Measurements from ENCODE around the gene FAM149B1. TPM values are rescaled to one million over a fixed set of nuclear protein-coding genes. Genes with fewer than 3 reads are reported as not detected.

FAM149B1 gene
- total RNA-seq (2022) (22.8 and 27.7 TPM in 2 replicates), Bru-seq, nascent RNA (percentile 63 among the genes with signal in this experiment), BruChase-seq, experiment 1, labeled RNA remaining after a 6-hour chase (percentile 56 among the genes with signal in this experiment), BruChase-seq, experiment 2, labeled RNA remaining after a 2-hour chase (percentile 64 among the genes with signal in this experiment)
- long read RNA-seq, full-length matches to known transcripts, result 1 of 11 reads
- long read RNA-seq, partial matches to known transcripts, result 3 of 11 reads
- long read RNA-seq, other reads (novel, unspliced or antisense), result 7 of 11 reads

GRCh38 chr10:73167783-73168464 is at the start of gene FAM149B1, which contains the start of gene ECD:
Gene FAM149B1, plus strand, starts transcription at chr10:73168119. Its CDS starts 221 bp downstream, at chr10:73168340.
Gene ECD, minus strand, starts transcription at chr10:73168008. Its CDS starts 4,071 bp downstream, at chr10:73163937.
- BruUV-seq (replicated peaks), result no TSS peak
- DNase-seq (ENCODE audit: unreplicated experiment), result peak; percentile 93
- ChIA-PET POLR2A (interaction anchor here (0.6 to 4.4 kb wide), 17 partner anchors 9 to 345 kb away, joined by 3 to 44 read pairs (median 4); partner anchors contain the start of genes DNAJC9, MRPS16, NUDT13 and P4HA1), CTCF (interaction anchor here (0.7 to 3.1 kb wide), 4 partner anchors 9 to 90 kb away, joined by 4 to 13 read pairs (median 6); partner anchors contain the start of gene P4HA1)
- intact Hi-C loops (cut with micrococcal nuclease), result no loop called here
- Mint-ChIP-seq H3K4me3 (ENCODE audit: unreplicated experiment) (peak within 1 kb of the TSS; percentile 92), H3K27ac (ENCODE audit: low read depth, unreplicated experiment) (peak within 1 kb of the TSS; percentile 99), H3K36me3 (ENCODE audit: insufficient read depth, unreplicated experiment) (peaks cover 16% of the 10 kb centered on the region), H3K4me1 (ENCODE audit: insufficient read depth, unreplicated experiment) (peaks cover 20% of the 10 kb centered on the region), H3K27me3 (ENCODE audit: insufficient read depth, unreplicated experiment) (no peaks in the 10 kb centered on the region), H3K9me3 (ENCODE audit: unreplicated experiment) (no peaks in the 10 kb centered on the region)
- TF ChIP-seq, protein P1, sequence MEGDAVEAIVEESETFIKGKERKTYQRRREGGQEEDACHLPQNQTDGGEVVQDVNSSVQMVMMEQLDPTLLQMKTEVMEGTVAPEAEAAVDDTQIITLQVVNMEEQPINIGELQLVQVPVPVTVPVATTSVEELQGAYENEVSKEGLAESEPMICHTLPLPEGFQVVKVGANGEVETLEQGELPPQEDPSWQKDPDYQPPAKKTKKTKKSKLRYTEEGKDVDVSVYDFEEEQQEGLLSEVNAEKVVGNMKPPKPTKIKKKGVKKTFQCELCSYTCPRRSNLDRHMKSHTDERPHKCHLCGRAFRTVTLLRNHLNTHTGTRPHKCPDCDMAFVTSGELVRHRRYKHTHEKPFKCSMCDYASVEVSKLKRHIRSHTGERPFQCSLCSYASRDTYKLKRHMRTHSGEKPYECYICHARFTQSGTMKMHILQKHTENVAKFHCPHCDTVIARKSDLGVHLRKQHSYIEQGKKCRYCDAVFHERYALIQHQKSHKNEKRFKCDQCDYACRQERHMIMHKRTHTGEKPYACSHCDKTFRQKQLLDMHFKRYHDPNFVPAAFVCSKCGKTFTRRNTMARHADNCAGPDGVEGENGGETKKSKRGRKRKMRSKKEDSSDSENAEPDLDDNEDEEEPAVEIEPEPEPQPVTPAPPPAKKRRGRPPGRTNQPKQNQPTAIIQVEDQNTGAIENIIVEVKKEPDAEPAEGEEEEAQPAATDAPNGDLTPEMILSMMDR (IDR thresholded peaks at IDR 0.05; ENCODE audit: unreplicated experiment), result no peak

DNA sequence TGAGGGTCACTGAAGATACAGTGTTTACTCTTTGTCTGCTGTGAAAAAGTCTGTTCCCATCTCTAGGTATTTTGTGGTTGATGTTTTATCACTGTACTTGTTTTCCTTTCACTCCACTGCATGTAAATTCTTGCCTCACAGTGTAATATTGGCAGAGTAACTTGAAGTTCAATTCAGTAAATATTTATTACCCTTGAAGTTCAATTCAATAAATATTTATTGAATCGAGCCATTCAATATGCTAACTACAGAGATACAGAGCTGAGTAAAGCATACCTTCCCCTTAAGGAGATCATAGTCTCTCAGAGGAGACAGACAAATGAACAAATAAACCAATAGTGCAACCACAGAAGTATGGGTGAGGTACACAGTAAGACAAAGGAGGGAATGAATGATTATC is 48.5 kb upstream of the FAM149B1 start:
- no peak for DNase-seq (ENCODE audit: unreplicated experiment)
- TF ChIP-seq, protein P1 (IDR thresholded peaks at IDR 0.05; ENCODE audit: unreplicated experiment), result no peak
- peak overlapping the region; percentile 14 for H3K27ac Mint-ChIP-seq (ENCODE audit: low read depth, unreplicated experiment)
- CTCF ChIA-PET, result no interaction called here
- H3K27me3 Mint-ChIP-seq (ENCODE audit: insufficient read depth, unreplicated experiment), result no peaks in the 10 kb centered on the region
- BruUV-seq (replicated peaks), result no TSS peak
- H3K36me3 Mint-ChIP-seq (ENCODE audit: insufficient read depth, unreplicated experiment), result peaks cover 28% of the 10 kb centered on the region
- H3K4me1 Mint-ChIP-seq (ENCODE audit: insufficient read depth, unreplicated experiment), result peaks cover 5% of the 10 kb centered on the region
- POLR2A ChIA-PET, result interaction anchor here (7.8 kb wide), 1 partner anchor 24 kb away, joined by 64 read pairs; the partner anchor contains the start of gene P4HA1
- no peak overlapping the region for H3K4me3 Mint-ChIP-seq (ENCODE audit: unreplicated experiment)
- intact Hi-C loops (cut with micrococcal nuclease), result no loop called here
- H3K9me3 Mint-ChIP-seq (ENCODE audit: unreplicated experiment), result no peaks in the 10 kb centered on the region

DNA sequence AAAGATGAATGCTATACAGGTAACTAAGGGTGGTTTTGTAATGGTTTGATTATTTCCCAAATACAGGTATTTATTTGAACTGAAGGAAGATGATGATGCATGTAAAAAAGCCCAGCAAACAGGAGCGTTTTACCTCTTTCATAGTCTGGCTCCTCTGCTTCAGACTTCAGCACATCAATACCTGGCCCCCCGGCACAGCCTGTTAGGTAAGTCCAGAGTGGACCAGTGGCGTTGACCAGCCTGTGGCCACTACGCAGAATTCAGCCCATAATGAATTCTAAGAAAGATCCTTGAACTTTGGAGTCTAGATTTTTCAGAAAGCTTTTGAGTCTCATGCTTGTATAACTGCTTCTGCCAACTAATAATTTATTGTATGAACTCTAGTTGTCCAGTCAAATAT is 48.0 kb upstream of the FAM149B1 start:
- TF ChIP-seq, protein P1 (IDR thresholded peaks at IDR 0.05; ENCODE audit: unreplicated experiment), result no peak
- ChIA-PET CTCF (no interaction called here), POLR2A (interaction anchor here (7.8 kb wide), 1 partner anchor 24 kb away, joined by 64 read pairs; the partner anchor contains the start of gene P4HA1)
- H3K27ac Mint-ChIP-seq (ENCODE audit: low read depth, unreplicated experiment), result peak overlapping the region; percentile 14
- no peak overlapping the region for H3K4me3 Mint-ChIP-seq (ENCODE audit: unreplicated experiment)
- intact Hi-C loops (cut with micrococcal nuclease), result no loop called here
- BruUV-seq (replicated peaks), result no TSS peak
- H3K9me3 Mint-ChIP-seq (ENCODE audit: unreplicated experiment), result no peaks in the 10 kb centered on the region
- H3K4me1 Mint-ChIP-seq (ENCODE audit: insufficient read depth, unreplicated experiment), result peaks cover 5% of the 10 kb centered on the region
- no peaks in the 10 kb centered on the region for H3K27me3 Mint-ChIP-seq (ENCODE audit: insufficient read depth, unreplicated experiment)
- DNase-seq (ENCODE audit: unreplicated experiment), result no peak
- H3K36me3 Mint-ChIP-seq (ENCODE audit: insufficient read depth, unreplicated experiment), result peaks cover 33% of the 10 kb centered on the region

DNA sequence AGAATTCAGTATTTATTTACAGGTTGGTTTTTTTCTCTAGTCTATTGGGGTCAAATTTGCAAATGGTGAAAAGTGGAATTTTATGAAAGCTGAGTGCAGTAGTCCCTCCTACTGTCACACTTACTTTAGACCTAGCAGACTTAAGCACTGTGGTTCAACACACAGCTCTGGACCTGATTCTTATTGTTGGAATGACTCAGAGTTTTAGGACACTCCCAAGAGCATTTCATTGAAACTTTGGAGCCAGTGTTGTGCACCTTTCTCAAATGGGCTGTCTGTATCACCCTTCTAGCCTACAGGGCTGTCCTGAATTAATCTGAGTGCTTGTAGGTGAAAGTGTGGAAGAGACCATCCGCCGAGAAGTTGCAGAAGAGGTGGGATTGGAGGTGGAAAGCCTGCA is 41.6 kb upstream of the FAM149B1 start:
- TF ChIP-seq, protein P1 (IDR thresholded peaks at IDR 0.05; ENCODE audit: unreplicated experiment), result no peak
- Mint-ChIP-seq H3K9me3 (ENCODE audit: unreplicated experiment) (no peaks in the 10 kb centered on the region), H3K36me3 (ENCODE audit: insufficient read depth, unreplicated experiment) (peaks cover 70% of the 10 kb centered on the region), H3K27me3 (ENCODE audit: insufficient read depth, unreplicated experiment) (no peaks in the 10 kb centered on the region), H3K27ac (ENCODE audit: low read depth, unreplicated experiment) (no peak overlapping the region), H3K4me3 (ENCODE audit: unreplicated experiment) (no peak overlapping the region), H3K4me1 (ENCODE audit: insufficient read depth, unreplicated experiment) (no peaks in the 10 kb centered on the region)
- no TSS peak for BruUV-seq (replicated peaks)
- peak; percentile 4 for DNase-seq (ENCODE audit: unreplicated experiment)
- CTCF ChIA-PET, result interaction anchor here (3.0 kb wide), 1 partner anchor 33 kb away, joined by 11 read pairs; no protein-coding TSS in a partner anchor
- intact Hi-C loops (cut with micrococcal nuclease), result no loop called here
- POLR2A ChIA-PET, result interaction anchor here (0.7 kb wide), 1 partner anchor 31 kb away, joined by 4 read pairs; no protein-coding TSS in a partner anchor

Measured in MCF 10A (cell line).